Activated CD4-positive, alpha-beta T cell treated with anti-CD3 and anti-CD28 coated beads for 1 hour (primary cell): ENCODE measurements around the gene AQP2.
"Not testable (repeated sequence)": the region's sequence is repeated elsewhere in the genome, so short reads cannot be mapped to it uniquely, and the experiment has no call there.

Experiments
- DNase-seq: peaks from one replicate; pipeline ENCODE4 v3.0.0-alpha.2; 2020

Gene AQP2

DNA sequence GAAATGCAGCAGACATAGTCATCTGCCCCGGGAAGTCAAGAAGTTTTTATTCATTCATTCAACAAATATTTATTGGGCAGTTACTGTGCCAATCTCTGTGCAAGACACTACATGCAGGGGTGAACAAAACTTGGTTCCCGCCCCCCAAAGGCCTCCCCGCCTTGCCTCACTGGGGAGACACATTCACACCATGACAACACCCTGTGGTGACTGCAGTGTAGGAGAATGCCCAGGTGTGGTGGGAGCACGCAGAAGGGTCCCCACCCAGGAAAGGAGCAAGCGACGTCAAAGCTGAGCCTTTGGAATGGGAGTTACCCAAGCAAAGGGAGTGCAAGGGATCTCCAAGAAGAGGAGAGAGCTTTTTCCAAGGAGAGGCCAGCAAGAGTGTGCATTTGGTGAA, 20.6 kb downstream of the AQP2 start:
- no peak for DNase-seq

DNA sequence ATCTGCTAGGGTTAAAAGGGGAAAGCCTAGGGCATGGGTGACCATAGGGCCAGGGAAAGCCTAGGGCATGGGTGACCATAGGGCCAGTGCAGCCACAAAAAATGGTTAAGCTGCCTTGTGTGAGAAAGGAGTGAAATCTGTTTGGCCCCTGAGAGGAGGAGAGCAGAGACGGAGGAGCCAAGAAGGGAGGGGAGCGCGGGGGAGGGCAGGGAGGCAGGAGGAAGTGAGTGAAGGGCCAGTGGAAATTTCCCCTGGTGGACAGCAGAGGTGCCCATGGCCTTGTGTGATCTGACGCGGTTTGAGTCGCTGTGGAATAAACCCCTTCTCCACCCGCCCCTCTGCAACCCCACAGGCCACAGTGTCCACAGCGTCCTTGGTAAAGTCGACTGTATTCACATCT, 21.6 kb downstream of the AQP2 start:
- DNase-seq = no peak

GRCh38 chr12:49972641-49973360, 22.3 kb downstream of the AQP2 start, which contains the start of gene AQP6:
TSS of gene AQP6 (plus strand) at chr12:49972947. CDS start at chr12:49973174, 227 bp downstream.
- DNase-seq = no peak

DNA sequence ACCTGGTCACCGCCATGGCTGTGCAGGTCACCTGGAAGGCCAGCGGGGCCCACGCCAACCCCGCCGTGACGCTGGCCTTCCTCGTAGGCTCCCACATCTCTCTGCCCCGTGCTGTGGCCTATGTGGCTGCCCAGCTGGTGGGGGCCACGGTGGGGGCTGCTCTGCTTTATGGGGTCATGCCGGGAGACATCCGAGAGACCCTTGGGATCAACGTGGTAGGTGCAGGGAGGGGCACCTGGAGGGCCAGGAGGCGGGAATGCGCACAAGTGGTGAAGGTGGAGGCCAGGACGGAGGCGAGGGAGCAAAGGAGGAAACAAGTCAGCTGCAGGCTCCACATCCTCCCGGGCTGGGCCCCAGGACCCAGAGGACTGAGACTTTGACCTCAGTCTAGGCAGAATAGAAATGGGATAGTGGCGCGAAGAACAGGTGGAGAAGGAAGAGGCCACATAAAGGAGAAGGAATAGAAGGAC, 22.9 kb downstream of the AQP2 start:
- DNase-seq = no peak

DNA sequence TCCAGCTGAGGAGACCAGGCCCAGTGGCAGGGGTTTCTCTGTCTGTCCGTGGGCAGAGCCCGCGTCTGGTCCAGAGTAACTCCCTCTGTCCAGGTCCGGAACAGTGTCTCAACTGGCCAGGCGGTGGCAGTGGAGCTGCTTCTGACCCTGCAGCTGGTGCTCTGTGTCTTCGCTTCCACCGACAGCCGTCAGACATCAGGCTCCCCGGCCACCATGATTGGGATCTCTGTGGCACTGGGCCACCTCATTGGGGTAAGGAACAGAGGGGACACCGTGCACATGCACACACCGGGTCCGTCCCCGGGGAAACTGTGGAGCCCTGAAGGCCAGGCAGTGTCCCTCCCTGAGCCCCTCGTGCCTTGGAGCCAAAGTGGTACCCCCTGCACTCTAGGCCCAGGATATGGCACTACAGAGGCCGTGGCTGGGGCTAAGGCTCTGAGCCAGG, 23.7 kb downstream of the AQP2 start:
- DNase-seq = no peak

GRCh38 chr12:49974677-49975317, 24.3 kb downstream of the AQP2 start:
- DNase-seq = no peak

GRCh38 chr12:49975318-49975761, 24.8 kb downstream of the AQP2 start:
- no peak for DNase-seq

- no peak for DNase-seq
Measured at GRCh38 chr12:49976557-49976956, 26.0 kb downstream of the AQP2 start.

- DNase-seq = no peak
Measured at GRCh38 chr12:49978125-49978524, 27.6 kb downstream of the AQP2 start.

DNA sequence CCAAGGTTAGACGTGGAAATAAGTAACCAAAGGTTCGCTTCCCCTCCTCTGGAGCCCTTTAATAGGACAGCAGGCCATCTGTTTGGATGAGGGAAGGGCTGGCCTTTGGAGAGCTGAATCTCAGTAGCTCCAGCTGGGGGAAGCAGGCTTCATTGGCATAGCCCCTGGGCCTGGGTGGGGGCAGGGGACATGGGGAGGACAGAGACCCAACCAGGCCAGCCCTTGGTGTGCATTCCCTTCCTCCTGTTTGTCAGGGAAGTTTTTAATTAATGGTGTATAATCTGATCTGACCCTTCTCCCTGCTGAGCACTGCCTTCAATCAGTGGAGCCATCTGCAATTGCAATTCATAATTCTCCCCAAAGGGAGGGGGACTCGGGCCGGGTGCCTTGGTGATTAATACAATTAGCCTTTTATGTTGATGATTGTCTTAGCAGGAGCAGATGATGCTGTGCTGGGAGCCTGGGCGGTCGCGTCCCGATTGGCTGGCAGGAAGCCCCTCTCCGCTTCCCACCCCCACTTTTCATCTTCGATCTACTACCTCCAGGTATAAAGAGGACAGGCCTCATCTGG, 28.6 kb downstream of the AQP2 start:
- no peak for DNase-seq

DNA sequence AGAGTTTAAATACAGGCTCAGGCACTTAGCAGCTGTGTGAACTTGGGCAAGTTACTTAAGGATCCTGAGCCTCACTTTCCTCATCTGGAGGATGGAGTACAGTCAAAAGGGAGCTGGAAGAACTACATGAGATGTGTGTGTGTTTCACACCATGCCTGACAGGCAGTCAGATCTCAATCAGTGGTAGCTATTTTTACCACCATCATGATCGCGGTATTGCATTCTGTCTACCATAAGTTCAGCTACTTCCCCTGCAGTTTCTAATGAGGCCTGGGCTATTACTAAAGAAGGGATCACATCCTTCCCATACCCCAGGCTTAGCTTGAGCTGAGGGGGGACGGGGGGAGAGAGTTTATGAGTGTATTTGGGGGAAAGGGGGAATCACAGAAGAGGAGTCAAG, 29.3 kb downstream of the AQP2 start:
- no peak for DNase-seq

GRCh38 chr12:49980501-49981349, 30.2 kb downstream of the AQP2 start:
- DNase-seq = no peak

DNA sequence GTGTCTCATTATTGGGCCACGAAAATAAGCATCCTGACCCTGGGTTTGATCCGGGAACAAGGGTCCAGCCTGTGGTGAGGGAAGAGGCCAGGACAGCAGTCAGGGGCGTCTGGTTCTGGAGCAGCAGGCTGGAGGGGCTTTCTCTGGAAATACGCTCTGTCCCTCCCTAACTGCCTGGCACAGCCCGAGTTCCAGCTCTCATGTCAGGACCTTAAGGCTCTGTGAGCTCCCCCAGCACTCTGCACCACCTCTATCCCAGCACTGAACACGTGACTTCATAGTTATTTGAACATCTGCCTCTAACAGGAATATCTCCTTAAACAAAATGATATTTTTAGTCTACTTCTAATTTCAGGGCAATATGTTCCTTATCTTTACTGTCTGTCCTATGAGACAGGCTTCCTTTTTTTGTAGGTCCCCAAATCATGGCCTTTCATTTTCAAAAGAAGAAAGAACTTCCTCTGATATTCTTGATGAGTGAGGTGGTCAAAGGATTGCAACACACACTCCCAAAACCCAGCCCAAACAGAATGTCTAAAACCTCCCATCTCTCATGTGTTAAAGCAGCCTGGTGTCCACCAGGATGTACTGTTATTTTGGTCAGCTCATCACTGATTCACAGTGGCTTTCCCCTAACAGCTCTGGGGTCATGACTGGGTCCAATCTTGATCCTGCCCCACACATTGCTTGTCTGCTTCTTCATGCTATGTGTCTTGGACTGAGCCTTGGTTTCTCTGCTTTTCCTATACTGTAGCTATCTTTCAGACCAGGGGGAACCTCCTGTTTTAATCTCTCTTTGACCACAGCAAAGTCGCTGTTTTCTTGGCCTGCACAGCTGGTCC, 31.9 kb downstream of the AQP2 start:
- DNase-seq = no peak

GRCh38 chr12:49983892-49984291, 33.4 kb downstream of the AQP2 start:
- DNase-seq = no peak

DNA sequence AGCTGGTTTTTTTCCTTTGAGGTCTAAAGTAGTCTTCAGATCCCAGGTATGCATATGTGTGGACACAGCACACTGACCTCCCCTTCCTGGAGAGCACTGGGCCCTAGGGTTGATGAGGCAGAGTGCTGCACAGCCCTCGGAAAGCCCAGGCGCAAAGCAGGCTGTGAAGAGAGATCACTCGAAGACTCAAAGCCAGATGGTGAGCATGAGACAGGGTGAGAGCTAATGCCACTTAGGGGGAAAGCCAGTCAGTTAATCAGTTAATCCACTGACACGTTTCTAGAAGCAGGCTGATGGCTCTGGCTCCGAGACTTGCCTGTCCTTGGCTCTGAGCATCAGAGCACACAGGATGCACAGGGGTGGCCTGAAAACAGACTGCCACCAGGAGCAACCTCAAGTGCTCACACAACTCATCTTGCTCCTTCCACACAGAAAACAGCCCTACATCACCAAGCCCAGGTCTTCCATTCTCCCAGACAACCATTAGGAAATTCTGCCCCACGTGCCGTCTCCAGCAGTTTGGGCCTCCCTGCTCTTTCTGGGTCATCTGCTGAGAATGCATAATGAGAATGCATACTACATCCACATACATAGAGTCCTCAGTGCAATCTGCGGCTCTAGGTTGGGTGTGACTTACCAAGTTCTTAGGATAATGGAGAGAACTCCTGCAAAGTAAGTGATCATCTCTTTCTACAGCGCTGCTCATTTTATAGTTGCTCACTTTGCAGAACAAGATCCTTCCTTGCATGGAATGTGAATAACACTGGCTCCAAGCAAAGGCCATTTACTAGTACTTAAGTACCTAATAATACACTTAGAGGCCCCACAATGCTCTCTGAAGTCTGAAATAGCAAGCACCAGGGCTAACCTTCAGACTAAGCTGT, 34.2 kb downstream of the AQP2 start:
- DNase-seq = no peak

DNA sequence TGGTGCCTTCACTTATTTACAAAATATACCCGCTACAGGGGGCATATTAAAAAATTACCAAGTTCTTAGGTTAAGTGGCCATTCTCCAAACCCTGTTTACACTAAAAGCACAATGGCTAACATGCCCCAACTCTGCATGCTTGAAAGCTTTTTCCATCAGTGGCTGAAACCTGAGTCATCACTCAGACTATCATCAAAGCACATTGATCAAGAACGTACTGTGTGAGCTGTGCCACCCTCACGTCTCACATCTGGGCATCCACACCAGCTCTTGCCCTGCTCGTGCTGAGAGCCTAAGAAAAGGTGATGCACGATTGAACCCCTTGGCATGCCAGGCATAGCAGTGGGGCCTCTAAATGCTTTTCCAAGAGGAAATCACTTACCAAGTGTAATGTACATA, 35.4 kb downstream of the AQP2 start:
- DNase-seq = no peak

DNA sequence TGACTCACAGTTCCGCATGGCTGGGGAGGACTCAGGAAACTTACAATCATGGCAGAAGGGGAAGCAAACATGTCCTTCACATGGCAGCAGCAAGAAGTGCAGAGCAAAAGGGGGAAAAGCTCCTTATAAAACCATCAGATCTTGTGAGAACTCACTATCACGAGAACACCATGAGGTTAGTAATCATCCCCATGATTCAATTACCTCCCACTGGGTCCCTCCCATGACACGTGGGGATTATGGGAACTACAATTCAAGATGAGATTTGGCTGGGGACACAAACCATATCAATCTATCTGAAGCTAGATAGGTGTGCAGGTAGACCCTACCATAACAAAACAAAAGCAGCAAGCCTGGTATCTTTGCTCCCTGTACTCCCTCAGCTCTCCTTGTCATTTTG, 35.9 kb downstream of the AQP2 start:
- not testable (repeated sequence) for DNase-seq

DNA sequence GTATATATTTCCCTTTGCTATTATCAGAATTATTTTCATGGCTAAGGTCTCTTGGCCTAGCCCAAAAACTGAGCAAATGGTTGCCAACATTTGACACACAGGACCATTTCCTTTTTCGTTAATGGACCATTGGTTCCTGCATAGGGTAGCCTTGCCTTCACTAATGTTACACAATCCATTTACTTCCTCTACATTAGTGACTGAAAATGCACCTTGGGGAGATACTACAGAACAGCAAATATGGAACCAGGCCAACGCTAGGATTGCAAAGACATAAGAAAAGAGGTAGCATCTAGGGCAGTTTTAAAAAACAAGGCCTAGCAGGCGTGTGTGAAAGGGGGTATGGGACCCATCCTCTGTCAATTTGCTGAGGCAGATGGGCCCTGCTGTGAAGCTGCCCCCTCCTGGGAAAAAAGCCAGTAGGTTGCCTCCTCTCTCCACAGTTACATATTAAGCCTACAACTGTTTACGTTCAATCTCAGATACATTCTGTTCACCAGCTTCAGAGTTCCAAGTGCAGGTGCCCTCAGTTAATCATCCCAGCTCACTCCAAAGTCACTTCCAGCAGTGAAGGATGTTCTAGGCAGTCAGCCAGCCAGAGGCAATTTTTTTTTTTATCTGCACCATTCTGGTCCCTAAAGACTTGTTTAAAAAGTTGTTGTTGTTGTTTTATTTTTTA, 37.2 kb downstream of the AQP2 start:
- no peak for DNase-seq

GRCh38 chr12:49989400-49989799, 38.9 kb downstream of the AQP2 start:
- not testable (repeated sequence) for DNase-seq

- DNase-seq = no peak
Measured at GRCh38 chr12:49990273-49990672, 39.7 kb downstream of the AQP2 start.
